Sigmoid colon (tissue), 7 donors: Measurements from ENCODE around the gene SRXN1. TPM values are rescaled to one million over a fixed set of nuclear protein-coding genes. Genes with fewer than 3 reads are reported as not detected.

Experiments
- DNase-seq: peaks from one replicate; pipeline ENCODE4 v3.0.0-alpha.2; 2019
- H3K27ac ChIP-seq, 4 donors: fragments of 200-600 bp; sonication (generic); one replicate each; pipeline ENCODE4 v1.5.1; 2016 to 2019; ENCODE audit warnings: mild to moderate bottlenecking in 1 of 4
- H3K27me3 ChIP-seq, 3 donors: fragments of 200-600 bp; sonication (generic); one replicate each; pipeline ENCODE4 v1.5.1; 2019; ENCODE audit warnings: mild to moderate bottlenecking in 1 of 3
- H3K36me3 ChIP-seq, 4 donors: fragments of 200-600 bp; sonication (generic); one replicate each; pipeline ENCODE4 v1.5.1; 2016 to 2019
- H3K4me1 ChIP-seq, 4 donors: fragments of 200-600 bp; sonication (generic); one replicate each; pipeline ENCODE4 v1.5.1; 2017 to 2019
- H3K4me3 ChIP-seq, 4 donors: fragments of 200-600 bp; sonication (generic); one replicate each; pipeline ENCODE4 v1.5.1; 2017 to 2019; ENCODE audit warnings: mild to moderate bottlenecking in 2 of 4, moderate library complexity in 1 of 4
- H3K9me3 ChIP-seq, 4 donors: fragments of 200-600 bp in 3 of 4; sonication (generic) in 3 of 4; one replicate each; pipeline versions ENCODE4 v1.5.1 to v1.6.1; 2013 to 2019
- CTCF ChIP-seq, 4 experiments: fragments of 450-650 bp in 3 of 4; fragments of 200-600 bp in 1 of 4; IDR thresholded peaks; one replicate each; pipeline ENCODE4 v1.5.1; 2016 to 2019; ENCODE audit warnings: antibody characterized with exemption in 4 of 4, mild to moderate bottlenecking in 3 of 4, moderate library complexity in 2 of 4
- EP300 ChIP-seq, 4 donors: sonication (generic); formaldehyde crosslinking; IDR thresholded peaks; one replicate each; pipeline ENCODE4 v1.6.1; 2017; ENCODE audit warnings: antibody characterized with exemption in 4 of 4
- POLR2A ChIP-seq, 2 donors: fragments of 450-650 bp; IDR thresholded peaks; one replicate each; pipeline ENCODE4 v1.6.1; 2016; ENCODE audit warnings: antibody characterized with exemption in 2 of 2, mild to moderate bottlenecking in 2 of 2, moderate library complexity in 2 of 2
- POLR2AphosphoS5 ChIP-seq, 4 donors: sonication (generic); formaldehyde crosslinking; IDR thresholded peaks; one replicate each; pipeline ENCODE4 v1.6.1; 2017; ENCODE audit warnings: antibody characterized with exemption in 4 of 4
- WGBS, 2 donors: extraction: QIAGEN DNeasy Blood & Tissue Kit; methylation state at CpG; one replicate each; pipeline ENCODE4 v1.1.7; 2013; 5-methylcytosine and 5-hydroxymethylcytosine counted together
- intact Hi-C: fragments of 100-400 bp; cut with DNase I; formaldehyde crosslinking; loops from one replicate; pipeline ENCODE4 v1.15.1; 2023
- polyA plus RNA-seq, 3 donors: library from polyadenylated mRNA; stranded (reverse); fragments of 200-250 nt; gene quantifications; one replicate each; pipeline ENCODE4 v1.2.3, GENCODE V29; 2013
- total RNA-seq, 4 donors: library from RNA; depleted of rRNA; stranded (reverse); fragments of >200 nt; gene quantifications; one replicate each; pipeline ENCODE4 v1.1.0, GENCODE V29; 2016
- donor health status: healthy with polysubstance abuse.
- donor health status: Bipolar disorder and iron deficiency.
- donor health status: healthy.

The SRXN1 gene
- total and polyA plus RNA-seq, 7 donors = 16.8 to 35.6 (median 27.5) TPM

GRCh38 chr20:668638-669037, 15.6 kb upstream of the SRXN1 start:
- H3K27me3 ChIP-seq = peaks cover 16 to 80% (median 52%) of the 10 kb centered on the region in 3 donors
- no peak overlapping the region for H3K4me3 ChIP-seq
- H3K4me1 ChIP-seq = peaks cover 0 to under 1% (median 0%) of the 10 kb centered on the region in 4 donors
- intact Hi-C loops = no loop called here
- H3K27ac ChIP-seq = no peak overlapping the region
- TF ChIP-seq EP300 (IDR thresholded peaks at IDR 0.05) (no peak), CTCF (IDR thresholded peaks at IDR 0.05) (no peak), POLR2A (IDR thresholded peaks at IDR 0.05) (no peak), POLR2AphosphoS5 (IDR thresholded peaks at IDR 0.05) (no peak)
- no peaks in the 10 kb centered on the region for H3K36me3 ChIP-seq
- no peak for DNase-seq
- no peaks in the 10 kb centered on the region for H3K9me3 ChIP-seq
- WGBS, 2 donors = 58 to 72% methylated on average over 3 of the region's 3 CpGs

GRCh38 chr20:668050-668449, 15.1 kb upstream of the SRXN1 start:
- H3K27me3 ChIP-seq = peaks cover 19 to 80% (median 52%) of the 10 kb centered on the region in 3 donors
- DNase-seq = no peak
- H3K36me3 ChIP-seq = no peaks in the 10 kb centered on the region
- intact Hi-C loops = no loop called here
- peaks cover 0 to 4% (median 0%) of the 10 kb centered on the region in 4 donors for H3K4me1 ChIP-seq
- H3K9me3 ChIP-seq = no peaks in the 10 kb centered on the region
- H3K27ac ChIP-seq = no peak overlapping the region
- TF ChIP-seq EP300 (IDR thresholded peaks at IDR 0.05) (no peak), POLR2AphosphoS5 (IDR thresholded peaks at IDR 0.05) (no peak), POLR2A (IDR thresholded peaks at IDR 0.05) (no peak), CTCF (IDR thresholded peaks at IDR 0.05) (no peak)
- H3K4me3 ChIP-seq = no peak overlapping the region

- Histone ChIP-seq H3K27ac (no peak overlapping the region), H3K9me3 (no peaks in the 10 kb centered on the region), H3K4me1 (peaks cover 0 to 4% (median 0%) of the 10 kb centered on the region in 4 donors), H3K36me3 (no peaks in the 10 kb centered on the region), H3K4me3 (no peak overlapping the region), H3K27me3 (peaks cover 21 to 80% (median 52%) of the 10 kb centered on the region in 3 donors)
- no peak for TF ChIP-seq EP300 (IDR thresholded peaks at IDR 0.05)
- peak; percentile 13 to 69 (median 47) for TF ChIP-seq CTCF (IDR thresholded peaks at IDR 0.05)
- TF ChIP-seq POLR2A (IDR thresholded peaks at IDR 0.05) = no peak
- no peak for DNase-seq
- intact Hi-C loops = no loop called here
- WGBS, 2 donors = 23 to 34% methylated on average over 9 of the region's 9 CpGs
Measured at GRCh38 chr20:667351-668034, 14.5 kb upstream of the SRXN1 start.

GRCh38 chr20:666877-667276, 13.9 kb upstream of the SRXN1 start:
- H3K27me3 ChIP-seq = peaks cover 23 to 80% (median 54%) of the 10 kb centered on the region in 3 donors
- TF ChIP-seq EP300 (IDR thresholded peaks at IDR 0.05) = no peak
- TF ChIP-seq CTCF (IDR thresholded peaks at IDR 0.05) = no peak
- no peak for TF ChIP-seq POLR2AphosphoS5 (IDR thresholded peaks at IDR 0.05)
- TF ChIP-seq POLR2A (IDR thresholded peaks at IDR 0.05) = no peak
- peaks cover 0 to 8% (median 0%) of the 10 kb centered on the region in 4 donors for H3K4me1 ChIP-seq
- no peak overlapping the region for H3K27ac ChIP-seq
- intact Hi-C loops = no loop called here
- H3K9me3 ChIP-seq = no peaks in the 10 kb centered on the region
- H3K36me3 ChIP-seq = no peaks in the 10 kb centered on the region
- H3K4me3 ChIP-seq = no peak overlapping the region
- DNase-seq = no peak
- 29 to 57% methylated on average over 4 of the region's 4 CpGs for WGBS, 2 donors

GRCh38 chr20:665276-665675, 12.3 kb upstream of the SRXN1 start:
- peaks cover 23 to 81% (median 52%) of the 10 kb centered on the region in 3 donors for H3K27me3 ChIP-seq
- no peaks in the 10 kb centered on the region for H3K36me3 ChIP-seq
- intact Hi-C loops = no loop called here
- H3K27ac ChIP-seq = no peak overlapping the region
- H3K4me3 ChIP-seq = no peak overlapping the region
- TF ChIP-seq POLR2AphosphoS5 (IDR thresholded peaks at IDR 0.05) (no peak), EP300 (IDR thresholded peaks at IDR 0.05) (no peak), CTCF (IDR thresholded peaks at IDR 0.05) (no peak), POLR2A (IDR thresholded peaks at IDR 0.05) (no peak)
- H3K9me3 ChIP-seq = no peaks in the 10 kb centered on the region
- 24 to 46% methylated on average over 6 of the region's 6 CpGs for WGBS, 2 donors
- peaks cover 0 to 10% (median 0%) of the 10 kb centered on the region in 4 donors for H3K4me1 ChIP-seq
- no peak for DNase-seq
